DND-41 (cell line): ENCODE data around the gene ZFPL1.

Source experiments
- EZH2 ChIP-seq: IDR thresholded peaks from 3 replicates; pipeline ENCODE4 v1.6.1; 2012; ENCODE audit warnings: borderline replicate concordance, low read depth, mild to moderate bottlenecking, moderate library complexity, low read length, inconsistent platforms; ENCODE audit not compliant: severe bottlenecking
- TF ChIP-seq, protein P1 (sequence below): IDR thresholded peaks from 2 replicates; pipeline ENCODE4 v1.5.1; 2012; ENCODE audit warnings: borderline replicate concordance, low read length, moderate library complexity, mild to moderate bottlenecking; ENCODE audit not compliant: poor library complexity, severe bottlenecking; ENCODE audit errors: extremely low read depth

DNA sequence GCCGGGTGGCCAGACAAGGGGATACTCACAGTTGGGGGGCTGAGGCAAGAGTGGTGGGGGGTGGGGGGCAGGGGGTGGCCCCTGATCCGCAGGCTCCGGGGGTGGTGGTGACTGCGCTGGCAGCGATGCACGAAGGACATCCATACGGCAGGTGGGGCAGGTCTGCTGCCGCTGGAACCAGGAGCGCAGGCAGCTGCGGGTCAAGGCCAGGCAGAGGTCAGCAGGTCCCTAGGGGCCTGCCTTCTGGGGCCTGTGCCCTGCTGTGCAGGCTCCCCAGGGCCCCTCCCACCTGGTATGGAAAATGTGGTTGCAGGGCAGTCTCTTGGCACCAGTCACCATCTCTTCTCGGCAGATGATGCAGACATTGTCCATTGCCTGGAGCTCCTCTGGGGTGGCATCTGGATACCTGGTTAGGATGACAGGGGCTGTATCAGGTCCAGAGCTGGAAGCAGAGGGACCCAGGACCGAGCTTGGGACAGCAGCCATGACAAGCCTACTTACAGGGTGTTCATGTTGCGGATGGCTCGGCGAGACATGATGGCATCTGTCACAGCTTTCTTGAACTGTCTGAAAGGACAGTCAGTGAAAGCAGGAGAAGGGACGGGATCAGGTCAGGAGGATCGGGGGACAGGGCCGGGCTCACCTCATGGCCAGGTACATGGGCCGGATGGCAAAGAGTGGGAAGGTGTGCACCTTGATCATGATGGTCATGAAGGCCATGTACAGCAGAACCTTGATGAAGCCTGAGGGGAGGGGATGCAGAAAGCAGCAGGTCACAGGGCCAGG is 46.8 kb downstream of the ZFPL1 start:
- TF ChIP-seq, protein P1, sequence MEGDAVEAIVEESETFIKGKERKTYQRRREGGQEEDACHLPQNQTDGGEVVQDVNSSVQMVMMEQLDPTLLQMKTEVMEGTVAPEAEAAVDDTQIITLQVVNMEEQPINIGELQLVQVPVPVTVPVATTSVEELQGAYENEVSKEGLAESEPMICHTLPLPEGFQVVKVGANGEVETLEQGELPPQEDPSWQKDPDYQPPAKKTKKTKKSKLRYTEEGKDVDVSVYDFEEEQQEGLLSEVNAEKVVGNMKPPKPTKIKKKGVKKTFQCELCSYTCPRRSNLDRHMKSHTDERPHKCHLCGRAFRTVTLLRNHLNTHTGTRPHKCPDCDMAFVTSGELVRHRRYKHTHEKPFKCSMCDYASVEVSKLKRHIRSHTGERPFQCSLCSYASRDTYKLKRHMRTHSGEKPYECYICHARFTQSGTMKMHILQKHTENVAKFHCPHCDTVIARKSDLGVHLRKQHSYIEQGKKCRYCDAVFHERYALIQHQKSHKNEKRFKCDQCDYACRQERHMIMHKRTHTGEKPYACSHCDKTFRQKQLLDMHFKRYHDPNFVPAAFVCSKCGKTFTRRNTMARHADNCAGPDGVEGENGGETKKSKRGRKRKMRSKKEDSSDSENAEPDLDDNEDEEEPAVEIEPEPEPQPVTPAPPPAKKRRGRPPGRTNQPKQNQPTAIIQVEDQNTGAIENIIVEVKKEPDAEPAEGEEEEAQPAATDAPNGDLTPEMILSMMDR, result no peak
- no peak for TF ChIP-seq EZH2
